ENCODE measurements around the gene CCDC187. TPM values are rescaled to one million over a fixed set of nuclear protein-coding genes. Genes with fewer than 3 reads are reported as not detected.

CCDC187 gene
- total and polyA plus RNA-seq, 2 experiments from 2014 or later, result 0.13 to 1.3 TPM

DNA sequence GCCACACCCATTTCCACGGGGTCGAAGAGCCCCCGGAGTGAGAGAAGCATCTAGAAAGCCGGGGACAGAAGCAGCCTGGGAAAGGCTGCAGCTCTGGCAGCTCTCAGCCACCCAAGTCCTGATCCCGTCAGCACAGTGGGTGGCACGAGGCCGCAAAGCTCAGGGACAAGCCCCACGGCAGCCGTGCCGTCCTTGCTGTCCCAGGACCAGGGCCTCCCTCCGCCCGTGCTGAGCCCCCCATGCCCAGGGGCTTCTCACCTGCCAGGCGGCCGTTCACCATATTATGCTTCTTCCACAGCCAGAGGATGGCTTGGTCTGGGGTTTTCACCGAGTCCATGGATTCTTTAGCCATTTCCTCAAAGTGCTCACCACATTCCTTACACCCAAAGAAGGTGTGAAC lies 92.9 kb downstream of the CCDC187 start:
- H3K9me3 ChIP-seq (ENCODE audit: low read depth), result no peaks in the 10 kb centered on the region
- TF ChIP-seq, protein P1, sequence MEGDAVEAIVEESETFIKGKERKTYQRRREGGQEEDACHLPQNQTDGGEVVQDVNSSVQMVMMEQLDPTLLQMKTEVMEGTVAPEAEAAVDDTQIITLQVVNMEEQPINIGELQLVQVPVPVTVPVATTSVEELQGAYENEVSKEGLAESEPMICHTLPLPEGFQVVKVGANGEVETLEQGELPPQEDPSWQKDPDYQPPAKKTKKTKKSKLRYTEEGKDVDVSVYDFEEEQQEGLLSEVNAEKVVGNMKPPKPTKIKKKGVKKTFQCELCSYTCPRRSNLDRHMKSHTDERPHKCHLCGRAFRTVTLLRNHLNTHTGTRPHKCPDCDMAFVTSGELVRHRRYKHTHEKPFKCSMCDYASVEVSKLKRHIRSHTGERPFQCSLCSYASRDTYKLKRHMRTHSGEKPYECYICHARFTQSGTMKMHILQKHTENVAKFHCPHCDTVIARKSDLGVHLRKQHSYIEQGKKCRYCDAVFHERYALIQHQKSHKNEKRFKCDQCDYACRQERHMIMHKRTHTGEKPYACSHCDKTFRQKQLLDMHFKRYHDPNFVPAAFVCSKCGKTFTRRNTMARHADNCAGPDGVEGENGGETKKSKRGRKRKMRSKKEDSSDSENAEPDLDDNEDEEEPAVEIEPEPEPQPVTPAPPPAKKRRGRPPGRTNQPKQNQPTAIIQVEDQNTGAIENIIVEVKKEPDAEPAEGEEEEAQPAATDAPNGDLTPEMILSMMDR (IDR thresholded peaks at IDR 0.05; ENCODE audit: low read depth, low read length), result no peak
- peaks cover 7% of the 10 kb centered on the region for H3K27me3 ChIP-seq
- no peaks in the 10 kb centered on the region for H3K4me1 ChIP-seq (ENCODE audit: low read depth)
- peaks cover 3% of the 10 kb centered on the region for H3K36me3 ChIP-seq
- H3K27ac ChIP-seq, result no peak overlapping the region
- DNase-seq (ENCODE audit: low read depth in 1 of 2, low spot score in 1 of 2), result no peak
- H3K4me3 ChIP-seq, result no peak overlapping the region

DNA sequence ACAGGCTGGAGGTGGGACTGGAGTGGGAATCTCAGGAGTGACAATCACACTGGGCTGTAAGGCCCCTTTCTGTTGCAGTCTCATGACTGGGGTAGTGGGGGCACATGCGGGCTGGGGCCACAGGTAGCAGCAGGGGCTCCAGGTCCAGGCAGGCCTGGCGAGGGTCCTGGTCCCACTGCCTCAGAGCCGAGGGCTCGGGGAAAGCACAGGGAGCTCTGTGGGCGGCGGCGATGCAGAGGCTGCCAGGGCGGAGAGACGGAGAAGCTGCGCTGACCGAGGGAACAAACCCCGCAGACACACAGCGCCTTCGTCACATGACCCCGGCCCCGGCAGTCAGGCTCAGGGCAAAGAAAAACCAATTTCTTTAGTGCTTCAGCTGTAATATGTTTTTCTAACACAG lies 93.6 kb downstream of the CCDC187 start:
- Histone ChIP-seq H3K36me3 (peaks cover 3% of the 10 kb centered on the region), H3K27me3 (peaks cover 15% of the 10 kb centered on the region), H3K4me3 (no peak overlapping the region), H3K27ac (no peak overlapping the region), H3K4me1 (ENCODE audit: low read depth) (no peaks in the 10 kb centered on the region), H3K9me3 (ENCODE audit: low read depth) (no peaks in the 10 kb centered on the region)
- TF ChIP-seq, protein P1 (IDR thresholded peaks at IDR 0.05; ENCODE audit: low read depth, low read length), result no peak
- DNase-seq (ENCODE audit: low read depth in 1 of 2, low spot score in 1 of 2), result no peak

DNA sequence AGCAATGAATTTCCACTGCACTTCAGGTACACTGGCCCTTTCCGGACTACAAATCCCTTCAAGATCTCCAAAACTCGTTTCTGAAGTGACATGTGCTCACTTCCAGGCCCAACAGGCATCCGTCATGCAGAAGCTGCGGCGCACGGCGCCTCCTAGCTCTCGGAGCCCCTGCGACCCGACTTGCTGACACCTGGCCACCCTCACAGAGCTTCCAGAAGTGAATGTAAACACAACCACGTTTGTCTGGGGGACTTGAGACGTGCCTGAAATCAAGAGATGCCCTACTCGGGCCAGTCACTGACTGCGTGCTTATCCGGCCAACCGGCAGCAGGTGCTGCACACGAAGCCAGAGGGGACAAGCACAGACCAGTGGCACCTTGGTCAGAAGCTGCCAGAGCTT lies 94.1 kb downstream of the CCDC187 start:
- DNase-seq (ENCODE audit: low read depth in 1 of 2, low spot score in 1 of 2), result no peak
- no peaks in the 10 kb centered on the region for H3K4me1 ChIP-seq (ENCODE audit: low read depth)
- TF ChIP-seq, protein P1 (IDR thresholded peaks at IDR 0.05; ENCODE audit: low read depth, low read length), result no peak
- H3K36me3 ChIP-seq, result no peaks in the 10 kb centered on the region
- H3K9me3 ChIP-seq (ENCODE audit: low read depth), result no peaks in the 10 kb centered on the region
- no peak overlapping the region for H3K27ac ChIP-seq
- no peak overlapping the region for H3K4me3 ChIP-seq
- H3K27me3 ChIP-seq, result peaks cover 20% of the 10 kb centered on the region

- no peak overlapping the region for H3K4me3 ChIP-seq
These were observed 94.7 kb downstream of the CCDC187 start for GRCh38 chr9:136209232-136209631.

DNA sequence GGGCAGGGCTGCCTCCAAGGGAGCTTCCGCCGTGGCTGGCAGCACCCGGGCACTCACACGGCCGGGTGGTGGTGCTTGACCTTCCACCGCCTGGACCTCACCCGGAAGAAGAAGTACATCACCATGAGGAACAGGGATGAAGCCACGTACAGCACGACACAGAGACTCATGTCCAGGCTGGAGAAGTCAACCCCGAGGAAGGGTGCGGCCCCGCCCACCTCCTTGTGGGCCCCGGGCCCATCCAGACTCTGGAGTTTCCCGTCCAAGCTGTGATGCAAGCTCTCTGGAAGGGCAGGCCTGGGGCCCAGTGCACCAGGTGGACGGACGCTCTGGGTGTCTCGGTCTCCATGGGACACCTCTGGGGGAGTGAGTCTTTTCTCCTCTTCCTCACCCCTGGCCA lies 95.2 kb downstream of the CCDC187 start:
- Histone ChIP-seq H3K9me3 (ENCODE audit: low read depth) (no peaks in the 10 kb centered on the region), H3K4me1 (ENCODE audit: low read depth) (no peaks in the 10 kb centered on the region), H3K36me3 (no peaks in the 10 kb centered on the region), H3K27me3 (peaks cover 31% of the 10 kb centered on the region), H3K27ac (no peak overlapping the region), H3K4me3 (no peak overlapping the region)
- TF ChIP-seq, protein P1 (IDR thresholded peaks at IDR 0.05; ENCODE audit: low read depth, low read length), result no peak
- no peak for DNase-seq (ENCODE audit: low read depth in 1 of 2, low spot score in 1 of 2)

More at GRCh38 chr9:136209232-136209631, 94.7 kb downstream of the CCDC187 start:
- no peak for DNase-seq (ENCODE audit: low read depth in 1 of 2, low spot score in 1 of 2)
- Histone ChIP-seq H3K9me3 (ENCODE audit: low read depth) (no peaks in the 10 kb centered on the region), H3K27ac (no peak overlapping the region), H3K36me3 (no peaks in the 10 kb centered on the region), H3K4me1 (ENCODE audit: low read depth) (no peaks in the 10 kb centered on the region), H3K27me3 (peaks cover 25% of the 10 kb centered on the region)
- TF ChIP-seq, protein P1 (IDR thresholded peaks at IDR 0.05; ENCODE audit: low read depth, low read length), result no peak

DNA sequence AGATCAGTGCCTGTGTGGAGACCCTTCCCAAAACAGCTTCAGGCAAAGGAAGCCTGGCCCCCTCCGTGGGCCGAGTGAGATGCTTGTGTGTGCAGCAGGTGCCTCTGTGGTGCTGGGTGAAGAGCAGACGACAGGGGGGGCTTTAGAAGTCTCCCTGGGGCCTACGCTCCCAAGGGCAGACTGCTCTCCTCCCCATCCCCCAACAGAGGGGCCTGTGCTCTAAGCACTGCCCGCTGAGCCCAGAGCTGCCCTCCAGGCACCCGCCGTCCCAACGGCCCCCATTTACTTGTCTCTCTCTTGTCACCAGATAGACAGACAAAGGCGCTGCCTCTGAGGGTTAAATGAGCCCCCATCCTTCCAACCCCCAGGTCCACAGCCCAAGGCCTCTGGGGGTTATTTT lies 96.3 kb downstream of the CCDC187 start:
- Histone ChIP-seq H3K36me3 (no peaks in the 10 kb centered on the region), H3K27ac (no peak overlapping the region), H3K4me3 (no peak overlapping the region), H3K9me3 (ENCODE audit: low read depth) (no peaks in the 10 kb centered on the region), H3K27me3 (peaks cover 41% of the 10 kb centered on the region), H3K4me1 (ENCODE audit: low read depth) (no peaks in the 10 kb centered on the region)
- TF ChIP-seq, protein P1 (IDR thresholded peaks at IDR 0.05; ENCODE audit: low read depth, low read length), result no peak
- no peak for DNase-seq (ENCODE audit: low read depth in 1 of 2, low spot score in 1 of 2)

Data from cardiac muscle cell (in vitro differentiated cells and primary cell).